Measurements from ENCODE around the gene SLC17A2. TPM values are rescaled to one million over a fixed set of nuclear protein-coding genes. Genes with fewer than 3 reads are reported as not detected.

Gene SLC17A2
- total and polyA plus RNA-seq, 2 of the 13 experiments (the other 11 are each of a cell fraction or from before 2014, with no cell fraction given) = 11.2 to 32.4 TPM

DNA sequence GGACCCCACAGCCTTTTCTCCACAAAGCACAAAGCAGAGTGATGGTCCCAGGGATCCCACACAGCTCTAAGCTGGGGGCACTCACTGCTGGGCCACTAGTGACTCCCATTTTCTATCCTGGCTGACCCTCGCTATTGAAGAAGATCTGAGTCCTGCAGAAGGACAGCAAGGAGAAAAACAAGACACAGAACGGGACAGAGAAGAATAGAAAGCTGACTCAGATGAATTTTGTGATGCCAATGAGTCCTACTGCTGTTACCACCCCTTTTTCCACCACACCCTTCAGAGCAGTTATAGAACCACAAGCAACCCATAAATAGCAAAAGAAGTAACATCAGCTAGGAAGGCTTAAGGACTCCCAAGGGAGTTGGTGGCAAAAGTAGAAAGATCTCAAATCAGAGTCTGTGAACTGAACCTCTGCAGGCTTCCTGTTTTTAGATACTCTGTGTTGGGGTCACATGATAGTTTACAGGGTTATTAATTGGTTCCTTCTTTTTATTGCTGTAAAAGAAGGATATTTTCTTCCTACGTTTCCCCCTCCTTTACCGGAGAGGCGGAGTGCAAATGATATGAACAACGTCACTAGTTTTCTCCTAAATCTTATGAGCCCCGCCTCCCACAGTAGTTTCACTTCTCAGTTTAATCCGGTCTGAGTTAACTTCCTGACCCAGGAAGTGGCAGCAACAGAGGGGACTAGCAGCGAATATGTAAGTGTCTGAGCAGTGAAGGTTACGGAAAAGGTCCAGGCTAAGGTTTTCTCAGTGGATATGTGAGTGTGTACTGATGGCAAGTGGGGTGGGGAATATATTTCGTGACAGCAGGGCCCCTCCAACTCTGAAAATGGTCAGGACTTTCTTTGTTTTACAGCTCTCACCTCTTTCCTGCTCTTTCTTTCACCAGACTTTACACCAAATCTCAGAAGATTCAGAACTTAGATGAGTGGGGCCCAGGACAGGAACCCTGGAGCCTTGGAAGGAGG, 31.9 kb upstream of the SLC17A2 start, which contains the start of gene TRIM38:
Gene TRIM38, plus strand, starts transcription at position 654 of the 979 bp plus-strand sequence. CDS start 3,721 bp downstream, outside the sequence.
- peaks cover 0 to 11% of the 10 kb centered on the region in 2 experiments; a peak in 1 of 5 replicates for H3K36me3 ChIP-seq (replicated peaks in 1 of 2; ENCODE audit: control insufficient read depth in 1 of 2, insufficient read depth in 2 of 2, low read length in 2 of 2)
- H2AFZ ChIP-seq (ENCODE audit: low read length) = peak within 1 kb of the TSS; percentile 96
- no peaks in the 10 kb centered on the region; a peak in 1 of 5 replicates for H3K27me3 ChIP-seq (ENCODE audit: control insufficient read depth in 1 of 2, insufficient read depth in 2 of 2, low read length in 2 of 2)
- POLR2A ChIA-PET = interaction anchor here (0.6 to 5.9 kb wide), 4 partner anchors 18 to 39 kb away, joined by 3 to 41 read pairs (median 3); no protein-coding TSS in a partner anchor
- no peaks in the 10 kb centered on the region for H4K20me1 ChIP-seq (ENCODE audit: insufficient read depth, low read length)
- 3% methylated on average over 11 of the region's 11 CpGs for WGBS (ENCODE audit: low lambda C conversion rate)
- peak within 1 kb of the TSS; percentile 95 for H3K4me2 ChIP-seq (ENCODE audit: low read depth, low read length)
- peak within 1 kb of the TSS; percentile 54 for H3K27ac ChIP-seq (ENCODE audit: extremely low read length, insufficient read depth, low read length)
- CTCF ChIA-PET (ENCODE audit: low intra/inter-chr PET ratio, low total read pairs) = no interaction called here
- in situ Hi-C loops (cut with HindIII; ENCODE audit: extremely low pct_ligation_motif_present, low pct_unique_long_range_greater_than_20kb) (no loop called here), intact Hi-C loops (cut with micrococcal nuclease; ENCODE audit: unreplicated experiment) (loop anchor here (2.0 kb wide), 1 partner anchor 30 kb away; no protein-coding TSS in a partner anchor)
- H3K4me3 ChIP-seq (replicated peaks in 1 of 3; ENCODE audit: insufficient read depth in 1 of 3, low read depth in 2 of 3, low read length in 3 of 3) = peak within 1 kb of the TSS; percentile 59 to 78 (median 73)
- TSS peak; percentile 85 for BruUV-seq (replicated peaks)
- H3K9me3 ChIP-seq (ENCODE audit: low read length) = peaks cover 27% of the 10 kb centered on the region
- ATAC-seq = peak; percentile 83
- H3K4me1 ChIP-seq (ENCODE audit: insufficient read depth, low read length) = peaks cover 39% of the 10 kb centered on the region
- peak; percentile 74 for DNase-seq (ENCODE audit: low spot score)
- H3K9ac ChIP-seq (ENCODE audit: insufficient read depth, low read depth, low read length) = peak within 1 kb of the TSS; percentile 77
- peak; percentile 30 for FAIRE-seq
- H3K79me2 ChIP-seq (ENCODE audit: insufficient read depth, low read length) = no peaks in the 10 kb centered on the region
- TF ChIP-seq MEIS2 (CRISPR knock-in tag; IDR thresholded peaks at IDR 0.05) (no peak), SUZ12 (IDR thresholded peaks at IDR 0.05; ENCODE audit: low read depth, low read length) (no peak), GTF3A (CRISPR knock-in tag; conservative IDR thresholded peaks at IDR 0.05) (no peak), THAP11 (CRISPR knock-in tag; IDR thresholded peaks at IDR 0.05) (peak; percentile 38), EP300 (IDR thresholded peaks at IDR 0.05; ENCODE audit: low read depth in 2 of 2, low read length in 2 of 2) (peak in 1 of 2 experiments; percentile 30; a peak in 1 of 4 replicates), EP300 (CRISPR knock-in tag; IDR thresholded peaks at IDR 0.05; ENCODE audit: borderline replicate concordance) (no peak), RBM39 (IDR thresholded peaks at IDR 0.05; ENCODE audit: low read depth, low read length, poor library complexity, severe bottlenecking) (no peak)
- TF ChIP-seq, protein P1, sequence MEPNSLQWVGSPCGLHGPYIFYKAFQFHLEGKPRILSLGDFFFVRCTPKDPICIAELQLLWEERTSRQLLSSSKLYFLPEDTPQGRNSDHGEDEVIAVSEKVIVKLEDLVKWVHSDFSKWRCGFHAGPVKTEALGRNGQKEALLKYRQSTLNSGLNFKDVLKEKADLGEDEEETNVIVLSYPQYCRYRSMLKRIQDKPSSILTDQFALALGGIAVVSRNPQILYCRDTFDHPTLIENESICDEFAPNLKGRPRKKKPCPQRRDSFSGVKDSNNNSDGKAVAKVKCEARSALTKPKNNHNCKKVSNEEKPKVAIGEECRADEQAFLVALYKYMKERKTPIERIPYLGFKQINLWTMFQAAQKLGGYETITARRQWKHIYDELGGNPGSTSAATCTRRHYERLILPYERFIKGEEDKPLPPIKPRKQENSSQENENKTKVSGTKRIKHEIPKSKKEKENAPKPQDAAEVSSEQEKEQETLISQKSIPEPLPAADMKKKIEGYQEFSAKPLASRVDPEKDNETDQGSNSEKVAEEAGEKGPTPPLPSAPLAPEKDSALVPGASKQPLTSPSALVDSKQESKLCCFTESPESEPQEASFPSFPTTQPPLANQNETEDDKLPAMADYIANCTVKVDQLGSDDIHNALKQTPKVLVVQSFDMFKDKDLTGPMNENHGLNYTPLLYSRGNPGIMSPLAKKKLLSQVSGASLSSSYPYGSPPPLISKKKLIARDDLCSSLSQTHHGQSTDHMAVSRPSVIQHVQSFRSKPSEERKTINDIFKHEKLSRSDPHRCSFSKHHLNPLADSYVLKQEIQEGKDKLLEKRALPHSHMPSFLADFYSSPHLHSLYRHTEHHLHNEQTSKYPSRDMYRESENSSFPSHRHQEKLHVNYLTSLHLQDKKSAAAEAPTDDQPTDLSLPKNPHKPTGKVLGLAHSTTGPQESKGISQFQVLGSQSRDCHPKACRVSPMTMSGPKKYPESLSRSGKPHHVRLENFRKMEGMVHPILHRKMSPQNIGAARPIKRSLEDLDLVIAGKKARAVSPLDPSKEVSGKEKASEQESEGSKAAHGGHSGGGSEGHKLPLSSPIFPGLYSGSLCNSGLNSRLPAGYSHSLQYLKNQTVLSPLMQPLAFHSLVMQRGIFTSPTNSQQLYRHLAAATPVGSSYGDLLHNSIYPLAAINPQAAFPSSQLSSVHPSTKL (CRISPR knock-in tag; IDR thresholded peaks at IDR 0.05) = 0 out of 2 replicates have a peak, but pooled peaks have one; percentile 46
- TF ChIP-seq, protein P2, sequence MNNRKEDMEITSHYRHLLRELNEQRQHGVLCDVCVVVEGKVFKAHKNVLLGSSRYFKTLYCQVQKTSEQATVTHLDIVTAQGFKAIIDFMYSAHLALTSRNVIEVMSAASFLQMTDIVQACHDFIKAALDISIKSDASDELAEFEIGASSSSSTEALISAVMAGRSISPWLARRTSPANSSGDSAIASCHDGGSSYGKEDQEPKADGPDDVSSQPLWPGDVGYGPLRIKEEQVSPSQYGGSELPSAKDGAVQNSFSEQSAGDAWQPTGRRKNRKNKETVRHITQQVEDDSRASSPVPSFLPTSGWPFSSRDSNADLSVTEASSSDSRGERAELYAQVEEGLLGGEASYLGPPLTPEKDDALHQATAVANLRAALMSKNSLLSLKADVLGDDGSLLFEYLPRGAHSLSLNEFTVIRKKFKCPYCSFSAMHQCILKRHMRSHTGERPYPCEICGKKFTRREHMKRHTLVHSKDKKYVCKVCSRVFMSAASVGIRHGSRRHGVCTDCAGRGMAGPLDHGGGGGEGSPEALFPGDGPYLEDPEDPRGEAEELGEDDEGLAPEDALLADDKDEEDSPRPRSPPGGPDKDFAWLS (CRISPR knock-in tag; IDR thresholded peaks at IDR 0.05; ENCODE audit: borderline replicate concordance) = no peak
